Stromal cell of bone marrow (primary cell): ENCODE results near the gene ANGEL2.
"Not testable (repeated sequence)": the region's sequence is repeated elsewhere in the genome, so short reads cannot be mapped to it uniquely, and the experiment has no call there.

Experiments
- DNase-seq: peaks from one replicate; pipeline ENCODE4 v3.0.0-alpha.2; 2012; ENCODE audit warnings: low read depth

Gene ANGEL2

GRCh38 chr1:213015099-213016050, at the start of gene ANGEL2:
Gene ANGEL2, minus strand, starts transcription at chr1:213015867. Its CDS starts 196 bp downstream, at chr1:213015671.
- peak; percentile 97 for DNase-seq

- DNase-seq = no peak
These were observed 45.6 kb upstream of the ANGEL2 start for GRCh38 chr1:213061263-213061662.

GRCh38 chr1:213060836-213061235, 45.2 kb upstream of the ANGEL2 start:
- DNase-seq = no peak

GRCh38 chr1:213057264-213058059, 41.8 kb upstream of the ANGEL2 start:
- DNase-seq = no peak

- no peak for DNase-seq
These were observed 40.1 kb upstream of the ANGEL2 start for GRCh38 chr1:213055767-213056166.

GRCh38 chr1:213054733-213055591, 39.3 kb upstream of the ANGEL2 start:
- no peak for DNase-seq

- no peak for DNase-seq
These were observed 38.5 kb upstream of the ANGEL2 start for GRCh38 chr1:213054142-213054541.

GRCh38 chr1:213053455-213053854, 37.8 kb upstream of the ANGEL2 start:
- no peak for DNase-seq

GRCh38 chr1:213051881-213052202, 36.2 kb upstream of the ANGEL2 start:
- no peak for DNase-seq

- DNase-seq = peak; percentile 70
These were observed 35.6 kb upstream of the ANGEL2 start, which contains the start of gene RPS6KC1 for GRCh38 chr1:213051127-213051880. Gene RPS6KC1, plus strand, starts transcription at chr1:213051241. Its CDS starts 164 bp downstream, at chr1:213051405.

GRCh38 chr1:213050745-213051126, 35.1 kb upstream of the ANGEL2 start:
- DNase-seq = no peak

- no peak for DNase-seq
These were observed 33.6 kb upstream of the ANGEL2 start for GRCh38 chr1:213049232-213049631.

GRCh38 chr1:213045321-213046226, 29.9 kb upstream of the ANGEL2 start:
- not testable (repeated sequence) for DNase-seq

- no peak for DNase-seq
These were observed 25.8 kb upstream of the ANGEL2 start for GRCh38 chr1:213041443-213041842.

GRCh38 chr1:213035573-213035972, 19.9 kb upstream of the ANGEL2 start:
- no peak for DNase-seq

- DNase-seq = no peak
These were observed 19.0 kb upstream of the ANGEL2 start for GRCh38 chr1:213034713-213035112.

- no peak for DNase-seq
These were observed 17.0 kb upstream of the ANGEL2 start for GRCh38 chr1:213032651-213033050.

- not testable (repeated sequence) for DNase-seq
These were observed 11.4 kb upstream of the ANGEL2 start for GRCh38 chr1:213027024-213027423.

GRCh38 chr1:213020016-213020415, 4.3 kb upstream of the ANGEL2 start:
- no peak for DNase-seq

GRCh38 chr1:213019450-213019849, 3.8 kb upstream of the ANGEL2 start:
- no peak for DNase-seq
